H1 (cell line): ENCODE data around the gene CPT1A. TPM values are rescaled to one million over a fixed set of nuclear protein-coding genes. Genes with fewer than 3 reads are reported as not detected.

ENCODE experiments used
- CTCF ChIA-PET: fragments of 300-600 bp; sonication (Branson Sonifier 250); formaldehyde crosslinking; loops from one replicate; lab custom pipeline; 2021; ENCODE audit not compliant: partially characterized antibody; lab: Charles Lee
- POLR2A ChIA-PET: fragments of 300-600 bp; sonication (Branson Sonifier 250); formaldehyde crosslinking; loops from one replicate; lab custom pipeline; 2021; ENCODE audit warnings: inconsistent platforms; ENCODE audit not compliant: partially characterized antibody; lab: Charles Lee
- DNase-seq, 2 experiments: peaks; one replicate each; pipeline versions ENCODE4 v3.0.0 to v3.0.0-alpha.2; 2010 to 2022; ENCODE audit warnings: low spot score in 2 of 2, low read depth in 1 of 2, mixed read lengths in 1 of 2
- FAIRE-seq: peaks from 2 replicates; lab custom pipeline; 2011; peaks lifted over from hg19 to GRCh38; lab: Jason Lieb, UNC
- H2AFZ ChIP-seq: 2 replicates; pipeline ENCODE4 v1.8.1; 2012; ENCODE audit warnings: low read length, inconsistent platforms
- H2AK5ac ChIP-seq: 2 replicates; pipeline ENCODE4 v1.6.1; 2013; ENCODE audit warnings: low read depth, low read length
- H2BK120ac ChIP-seq: replicated peaks from 2 replicates; pipeline ENCODE3; 2013; ENCODE audit warnings: low read depth, low read length, inconsistent platforms
- H2BK12ac ChIP-seq: 2 replicates; pipeline ENCODE4 v1.6.1; 2013; ENCODE audit warnings: low read depth, low read length
- H2BK15ac ChIP-seq: 2 replicates; pipeline ENCODE4 v1.6.1; 2013; ENCODE audit warnings: low read length
- H2BK20ac ChIP-seq: 2 replicates; pipeline ENCODE4 v1.6.1; 2013; ENCODE audit warnings: low read length
- H2BK5ac ChIP-seq: 2 replicates; pipeline ENCODE4 v1.6.1; 2013; ENCODE audit warnings: low read depth, low read length
- H3K14ac ChIP-seq: 2 replicates; pipeline ENCODE4 v1.6.1; 2013; ENCODE audit warnings: inconsistent platforms; ENCODE audit not compliant: insufficient read length
- H3K18ac ChIP-seq: 2 replicates; pipeline ENCODE4 v1.6.1; 2013; ENCODE audit warnings: low read length; ENCODE audit errors: extremely low read depth
- H3K23ac ChIP-seq: 2 replicates; pipeline ENCODE4 v1.6.1; 2013; ENCODE audit warnings: inconsistent platforms; ENCODE audit not compliant: insufficient read length
- H3K23me2 ChIP-seq: 2 replicates; pipeline ENCODE4 v1.6.1; 2013; ENCODE audit warnings: low read depth, low read length
- H3K27ac ChIP-seq: 2 replicates; pipeline ENCODE4 v1.6.1; 2011; ENCODE audit warnings: low read depth, low read length, inconsistent platforms
- H3K27me3 ChIP-seq, 4 experiments: replicated peaks in 1 of 4; 1 replicate in 1 of 4; 2 replicates in 3 of 4; pipeline versions ENCODE4 v1.6.1 to v1.8.1; 2011 to 2013; ENCODE audit warnings: low read length in 3 of 4, mild to moderate bottlenecking in 3 of 4, inconsistent platforms in 2 of 4, mixed read lengths in 2 of 4, moderate library complexity in 1 of 4; ENCODE audit not compliant: control insufficient read depth in 3 of 4, insufficient read depth in 3 of 4; ENCODE audit errors: extremely low read depth in 1 of 4
- H3K36me3 ChIP-seq, 4 experiments: 2 replicates each; pipeline versions ENCODE4 v1.6.1 to v1.8.1; 2011 to 2013; ENCODE audit warnings: mild to moderate bottlenecking in 4 of 4, low read length in 3 of 4, moderate library complexity in 2 of 4, control low read depth in 1 of 4, inconsistent platforms in 1 of 4; ENCODE audit not compliant: insufficient read depth in 4 of 4, control insufficient read depth in 2 of 4
- H3K4ac ChIP-seq: replicated peaks from 2 replicates; pipeline ENCODE3; 2013; ENCODE audit warnings: low read length, low read depth, mixed read lengths, inconsistent platforms; ENCODE audit not compliant: insufficient read length
- H3K4me1 ChIP-seq, 4 experiments: replicated peaks in 1 of 4; 1 replicate in 1 of 4; 2 replicates in 3 of 4; pipeline versions ENCODE4 v1.6.1 to v1.8.1; 2011 to 2013; ENCODE audit warnings: low read length in 3 of 4, inconsistent platforms in 2 of 4, mixed read lengths in 1 of 4; ENCODE audit not compliant: insufficient read depth in 4 of 4, control insufficient read depth in 3 of 4
- H3K4me2 ChIP-seq, 2 experiments: 2 replicates each; pipeline versions ENCODE4 v1.6.1 to v1.8.1; 2011 to 2013; ENCODE audit warnings: low read depth in 2 of 2, low read length in 2 of 2, control low read depth in 1 of 2, inconsistent platforms in 1 of 2, mild to moderate bottlenecking in 1 of 2; ENCODE audit not compliant: insufficient read depth in 1 of 2
- H3K4me3 ChIP-seq, 4 experiments: fragments of 200-600, 300-600 bp in 1 of 4; sonication (generic), shearing (Covaris generic), sonication (Bioruptor Twin) in 1 of 4; 2 replicates each; pipeline versions ENCODE4 v1.5.1 to v1.8.1; 2011 to 2016; ENCODE audit warnings: low read length in 4 of 4, low read depth in 3 of 4, control low read depth in 2 of 4, inconsistent platforms in 2 of 4, mild to moderate bottlenecking in 2 of 4, mixed read lengths in 1 of 4, moderate library complexity in 1 of 4; ENCODE audit not compliant: insufficient read depth in 2 of 4; ENCODE audit errors: extremely low read depth in 1 of 4
- H3K56ac ChIP-seq: replicated peaks from 2 replicates; pipeline ENCODE3; 2013; ENCODE audit warnings: low read depth, mild to moderate bottlenecking, mixed read lengths, low read length, inconsistent platforms; ENCODE audit not compliant: insufficient read length
- H3K79me1 ChIP-seq: 2 replicates; pipeline ENCODE4 v1.6.1; 2013; ENCODE audit warnings: low read depth, low read length, control low read depth
- H3K79me2 ChIP-seq, 2 experiments: 2 replicates each; pipeline versions ENCODE4 v1.6.1 to v1.8.1; 2012 to 2013; ENCODE audit warnings: low read length in 2 of 2, mild to moderate bottlenecking in 2 of 2, inconsistent platforms in 1 of 2; ENCODE audit not compliant: insufficient read depth in 2 of 2, control insufficient read depth in 1 of 2
- H3K9ac ChIP-seq, 4 experiments: replicated peaks in 1 of 4; 1 replicate in 1 of 4; 2 replicates in 3 of 4; pipeline versions ENCODE4 v1.6.1 to v1.8.1; 2011 to 2013; ENCODE audit warnings: low read depth in 3 of 4, low read length in 3 of 4, control low read depth in 2 of 4, mild to moderate bottlenecking in 2 of 4, moderate library complexity in 2 of 4, inconsistent platforms in 1 of 4; ENCODE audit errors: extremely low read depth in 1 of 4
- H3K9me3 ChIP-seq, 2 experiments: 2 replicates each; pipeline versions ENCODE4 v1.6.1 to v1.8.1; 2012 to 2013; ENCODE audit warnings: mild to moderate bottlenecking in 2 of 2, moderate library complexity in 2 of 2, control low read depth in 1 of 2, inconsistent platforms in 1 of 2, low read depth in 1 of 2, low read length in 1 of 2, mixed read lengths in 1 of 2; ENCODE audit not compliant: insufficient read depth in 2 of 2
- H4K20me1 ChIP-seq, 2 experiments: replicated peaks in 1 of 2; 2 replicates each; pipeline versions ENCODE3 to v1.8.1; 2011 to 2013; ENCODE audit warnings: inconsistent platforms in 2 of 2, low read length in 2 of 2, mild to moderate bottlenecking in 1 of 2; ENCODE audit not compliant: insufficient read depth in 2 of 2, control insufficient read depth in 1 of 2
- H4K5ac ChIP-seq: 2 replicates; pipeline ENCODE4 v1.6.1; 2013; ENCODE audit warnings: low read length, low read depth, mixed read lengths, inconsistent platforms; ENCODE audit not compliant: insufficient read length
- H4K8ac ChIP-seq: 2 replicates; pipeline ENCODE4 v1.8.0; 2013; ENCODE audit warnings: mild to moderate bottlenecking, moderate library complexity, low read length, inconsistent platforms; ENCODE audit not compliant: insufficient read depth; ENCODE audit errors: extremely low read depth
- H4K91ac ChIP-seq: replicated peaks from 2 replicates; pipeline ENCODE3; 2013; ENCODE audit warnings: low read length, mixed read lengths, inconsistent platforms; ENCODE audit not compliant: insufficient read length
- NANOG ChIP-seq: IDR thresholded peaks from 2 replicates; pipeline ENCODE4 v1.6.1; 2011; ENCODE audit warnings: low read length, low read depth, mild to moderate bottlenecking, inconsistent platforms; ENCODE audit not compliant: insufficient read depth, poor library complexity, severe bottlenecking
- POLR2A ChIP-seq, 2 experiments: IDR thresholded peaks; 1 replicate in 1 of 2; 2 replicates in 1 of 2; pipeline ENCODE4 v1.6.1; 2011; ENCODE audit warnings: low read depth in 2 of 2, low read length in 2 of 2, mild to moderate bottlenecking in 2 of 2; ENCODE audit errors: control extremely low read depth in 1 of 2
- SIRT6 ChIP-seq: IDR thresholded peaks from one replicate; pipeline ENCODE4 v1.7.1; 2012; ENCODE audit warnings: low read length, inconsistent platforms
- TBP ChIP-seq: IDR thresholded peaks from 2 replicates; pipeline ENCODE4 v1.6.1; 2011; ENCODE audit warnings: low read depth, low read length, improper control_type of control experiment
- WGBS, 2 experiments: shearing (Covaris generic) in 1 of 2; methylation state at CpG; one replicate each; pipeline versions ENCODE4 v1.1.6 to v1.1.7; 2013 to 2015; ENCODE audit warnings: low lambda C conversion rate in 2 of 2, mixed read lengths in 2 of 2, inconsistent platforms in 1 of 2, low coverage in 1 of 2, missing lambda C conversion rate in 1 of 2; ENCODE audit not compliant: insufficient replicate concordance in 2 of 2, insufficient coverage in 1 of 2, insufficient read length in 1 of 2; ENCODE audit errors: extremely low coverage in 1 of 2, missing lambda C conversion rate in 1 of 2; 5-methylcytosine and 5-hydroxymethylcytosine counted together
- polyA plus RNA-seq, 7 experiments: library from polyadenylated mRNA; depleted of rRNA in 3 of 7; stranded (reverse) in 5 of 7; unstranded in 2 of 7; fragments of >200 nt in 5 of 7; fragments of 200-250 nt in 2 of 7; gene quantifications; 1 replicate in 5 of 7; 2 replicates in 1 of 7; 4 replicates in 1 of 7; pipeline versions ENCODE4 v1.2.1 to v1.2.3, GENCODE V29; 2011 to 2013; ENCODE audit warnings: missing spikeins in 2 of 7, mixed read lengths in 2 of 7
- total RNA-seq: library from RNA; stranded (reverse); fragmentation: NEBNext Ultra II Directional; extraction: Animal tissue kit (Norgen Biotek cat#: 25700); gene quantifications from 2 replicates; pipeline ENCODE4 v1.2.1, GENCODE V29; 2021
- TF ChIP-seq, protein P1 (sequence below): IDR thresholded peaks from 2 replicates; pipeline ENCODE4 v1.6.1; 2011; ENCODE audit warnings: low read length, improper control_type of control experiment

CPT1A gene
- total and polyA plus RNA-seq, 2 of the 8 experiments (the other 6 are each of a cell fraction or from before 2014, with no cell fraction given), result 2.9 to 12.2 TPM

DNA sequence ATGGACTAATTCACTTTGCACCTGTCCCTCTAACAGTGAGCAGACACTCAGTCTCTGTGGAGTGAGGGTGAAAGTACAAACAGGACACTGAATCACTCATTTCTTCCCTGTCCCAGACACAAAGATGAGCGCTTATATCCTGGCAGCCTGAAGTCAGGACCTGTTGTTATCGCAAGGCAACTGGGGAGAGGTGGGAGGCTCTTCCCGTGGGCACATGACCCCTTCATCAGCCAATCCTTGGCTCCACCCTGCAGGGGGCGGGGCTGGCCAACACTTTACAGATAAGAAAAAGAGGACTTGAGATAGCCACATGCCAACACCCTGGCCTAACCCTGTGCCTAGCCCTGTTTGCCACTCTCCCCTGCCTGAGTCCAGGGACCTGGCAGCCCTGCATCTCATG lies 60.9 kb downstream of the CPT1A start:
- no peaks in the 10 kb centered on the region for H3K27me3 ChIP-seq
- H2BK120ac ChIP-seq, result no peak overlapping the region
- 61% methylated on average over 4 of the region's 4 CpGs; no CpG with 5 or more reads in 1 of the 2 experiments for WGBS, 2 experiments
- H4K8ac ChIP-seq, result no peak overlapping the region
- TF ChIP-seq NANOG, result no peak
- TF ChIP-seq SIRT6, result no peak
- peak; percentile 28; the same call in 1 of the 2 replicates for TF ChIP-seq TBP
- TF ChIP-seq, protein P1, sequence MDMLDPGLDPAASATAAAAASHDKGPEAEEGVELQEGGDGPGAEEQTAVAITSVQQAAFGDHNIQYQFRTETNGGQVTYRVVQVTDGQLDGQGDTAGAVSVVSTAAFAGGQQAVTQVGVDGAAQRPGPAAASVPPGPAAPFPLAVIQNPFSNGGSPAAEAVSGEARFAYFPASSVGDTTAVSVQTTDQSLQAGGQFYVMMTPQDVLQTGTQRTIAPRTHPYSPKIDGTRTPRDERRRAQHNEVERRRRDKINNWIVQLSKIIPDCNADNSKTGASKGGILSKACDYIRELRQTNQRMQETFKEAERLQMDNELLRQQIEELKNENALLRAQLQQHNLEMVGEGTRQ, result peak; percentile 87
- TF ChIP-seq POLR2A (IDR thresholded peaks at IDR 0.05; ENCODE audit: control extremely low read depth in 1 of 2, low read depth in 2 of 2, low read length in 2 of 2), result 0 out of 3 replicates have a peak, but pooled peaks of 1 of the 2 experiments have one; percentile 31
- TF ChIP-seq, all 59 proteins: peak for 3
- Histone ChIP-seq H3K23ac (no peak overlapping the region), H3K4ac (no peak overlapping the region), H3K18ac (no peak overlapping the region), H3K79me1 (no peaks in the 10 kb centered on the region), H2BK20ac (no peak overlapping the region), H3K9ac (no peak overlapping the region), H3K36me3 (no peaks in the 10 kb centered on the region), H3K56ac (no peak overlapping the region), H4K20me1 (no peaks in the 10 kb centered on the region), H3K4me3 (no peak overlapping the region), H3K9me3 (no peaks in the 10 kb centered on the region), H2AFZ (peak overlapping the region; percentile 99), H3K79me2 (no peaks in the 10 kb centered on the region), H4K5ac (peak overlapping the region; percentile 44), H2BK12ac (no peak overlapping the region), H3K14ac (no peak overlapping the region), H2BK5ac (no peak overlapping the region), H3K27ac (no peak overlapping the region), H2AK5ac (no peak overlapping the region), H3K4me2 (peak overlapping the region; percentile 15 to 50; a peak in 1 of 4 replicates), H2BK15ac (no peak overlapping the region), H3K23me2 (no peaks in the 10 kb centered on the region), H4K91ac (peak overlapping the region; percentile 81), H3K4me1 (peaks cover 0 to 4% (median 0%) of the 10 kb centered on the region in 4 experiments; a peak in 2 of 7 replicates)
- DNase-seq (peak; percentile 31 to 89), FAIRE-seq (no peak)
- ChIA-PET POLR2A (no interaction called here), CTCF (no interaction called here)
